Tibial nerve (tissue), 4 donors: ENCODE data around the gene SCGB2A2. TPM values are rescaled to one million over a fixed set of nuclear protein-coding genes. Genes with fewer than 3 reads are reported as not detected.

Experiments used
- DNase-seq, 2 donors: peaks; one replicate each; pipeline ENCODE4 v3.0.0-alpha.2; 2019; ENCODE audit warnings: low spot score in 2 of 2
- H3K27ac ChIP-seq, 4 donors: fragments of 200-600 bp; sonication (generic) in 3 of 4; one replicate each; pipeline ENCODE4 v1.5.1; 2017 to 2019; ENCODE audit warnings: mild to moderate bottlenecking in 1 of 4
- H3K27me3 ChIP-seq, 2 donors: fragments of 200-600 bp; sonication (generic) in 1 of 2; one replicate each; pipeline versions ENCODE4 v1.5.1 to v1.6.0; 2017 to 2019
- H3K36me3 ChIP-seq, 3 donors: fragments of 200-600 bp; sonication (generic); one replicate each; pipeline ENCODE4 v1.5.1; 2018 to 2019
- H3K4me1 ChIP-seq, 4 donors: fragments of 200-600 bp; sonication (generic) in 3 of 4; one replicate each; pipeline ENCODE4 v1.5.1; 2017 to 2019
- H3K4me3 ChIP-seq, 4 donors: fragments of 200-600 bp; sonication (generic) in 3 of 4; one replicate each; pipeline ENCODE4 v1.5.1; 2017 to 2019; ENCODE audit warnings: mild to moderate bottlenecking in 1 of 4, moderate library complexity in 1 of 4
- H3K9me3 ChIP-seq, 4 donors: fragments of 200-600 bp; sonication (generic) in 3 of 4; one replicate each; pipeline ENCODE4 v1.5.1; 2017 to 2019
- CTCF ChIP-seq, 5 experiments: fragments of 200-600 bp in 3 of 5; fragments of 450-650 bp in 2 of 5; sonication (generic) in 3 of 5; IDR thresholded peaks; one replicate each; pipeline ENCODE4 v1.5.1; 2016 to 2019; ENCODE audit warnings: antibody characterized with exemption in 5 of 5, mild to moderate bottlenecking in 3 of 5, moderate library complexity in 2 of 5
- EP300 ChIP-seq, 2 donors: sonication (generic); formaldehyde crosslinking; IDR thresholded peaks; one replicate each; pipeline ENCODE4 v1.6.1; 2017; ENCODE audit warnings: antibody characterized with exemption in 2 of 2, mild to moderate bottlenecking in 1 of 2
- POLR2A ChIP-seq, 2 donors: fragments of 450-650 bp; IDR thresholded peaks; one replicate each; pipeline ENCODE4 v1.6.1; 2017; ENCODE audit warnings: antibody characterized with exemption in 2 of 2, mild to moderate bottlenecking in 2 of 2, moderate library complexity in 2 of 2
- WGBS, 2 donors: methylation state at CpG; one replicate each; pipeline ENCODE4 v1.1.5; 2018; 5-methylcytosine and 5-hydroxymethylcytosine counted together
- total RNA-seq, 4 donors: library from RNA; depleted of rRNA; stranded (reverse); fragments of >200 nt; gene quantifications; one replicate each; pipeline ENCODE4 v1.1.0, GENCODE V29; 2016

The SCGB2A2 gene
- total RNA-seq, 4 donors from 2014 or later, result not detected

DNA sequence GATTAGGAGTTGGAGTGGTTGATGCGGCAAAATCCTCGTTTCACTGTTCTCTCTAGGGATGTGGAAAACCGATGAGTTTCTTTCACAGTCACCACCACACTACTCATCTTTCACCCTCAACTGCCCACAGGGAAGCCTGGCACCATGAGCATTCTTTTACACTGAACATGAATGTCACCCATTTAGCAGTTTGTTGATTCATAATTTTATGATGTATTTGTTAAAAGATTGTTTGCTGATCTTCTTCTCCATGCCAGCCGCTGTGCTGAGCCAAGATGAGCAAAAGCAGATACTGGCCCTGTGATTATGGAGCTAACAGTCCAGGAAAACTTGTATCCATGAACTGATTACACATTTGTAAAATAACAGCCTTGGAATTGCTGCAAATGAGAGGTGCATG is 31.8 kb upstream of the SCGB2A2 start:
- no peak for DNase-seq
- TF ChIP-seq EP300 (IDR thresholded peaks at IDR 0.05) (no peak), CTCF (IDR thresholded peaks at IDR 0.05) (no peak), POLR2A (IDR thresholded peaks at IDR 0.05) (no peak)
- no peaks in the 10 kb centered on the region for H3K4me1 ChIP-seq
- no peaks in the 10 kb centered on the region for H3K9me3 ChIP-seq
- H3K36me3 ChIP-seq, result no peaks in the 10 kb centered on the region
- H3K27ac ChIP-seq, result no peak overlapping the region
- no peak overlapping the region for H3K4me3 ChIP-seq
- H3K27me3 ChIP-seq, result peaks cover 0 to 12% of the 10 kb centered on the region in 2 donors
- 73 to 88% methylated on average over 4 of the region's 4 CpGs for WGBS, 2 donors

DNA sequence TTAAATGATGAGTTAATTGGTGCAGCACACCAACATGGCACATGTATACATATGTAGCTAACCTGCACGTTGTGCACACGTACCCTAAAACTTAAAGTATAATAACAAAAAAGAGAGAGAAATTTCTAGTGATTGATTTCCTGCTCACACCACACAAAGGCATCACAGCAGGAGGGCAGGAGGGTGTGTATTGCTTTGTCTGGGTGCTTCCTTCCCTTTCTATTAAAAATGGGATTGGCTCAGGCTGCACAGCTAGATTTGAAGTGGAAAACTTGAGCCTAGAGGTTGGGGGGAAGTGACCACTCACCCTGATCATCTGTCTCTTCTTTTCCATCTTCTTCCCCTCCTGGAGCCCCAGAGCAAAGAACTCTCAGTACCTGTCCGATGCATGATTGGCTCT is 28.9 kb upstream of the SCGB2A2 start:
- WGBS, 2 donors, result 84 to 86% methylated on average over 3 of the region's 3 CpGs
- no peak overlapping the region for H3K4me3 ChIP-seq
- H3K36me3 ChIP-seq, result no peaks in the 10 kb centered on the region
- H3K9me3 ChIP-seq, result no peaks in the 10 kb centered on the region
- no peaks in the 10 kb centered on the region for H3K4me1 ChIP-seq
- no peak for DNase-seq
- TF ChIP-seq CTCF (IDR thresholded peaks at IDR 0.05), result no peak
- TF ChIP-seq POLR2A (IDR thresholded peaks at IDR 0.05), result no peak
- H3K27me3 ChIP-seq, result peaks cover 0 to 12% of the 10 kb centered on the region in 2 donors
- no peak overlapping the region for H3K27ac ChIP-seq

DNA sequence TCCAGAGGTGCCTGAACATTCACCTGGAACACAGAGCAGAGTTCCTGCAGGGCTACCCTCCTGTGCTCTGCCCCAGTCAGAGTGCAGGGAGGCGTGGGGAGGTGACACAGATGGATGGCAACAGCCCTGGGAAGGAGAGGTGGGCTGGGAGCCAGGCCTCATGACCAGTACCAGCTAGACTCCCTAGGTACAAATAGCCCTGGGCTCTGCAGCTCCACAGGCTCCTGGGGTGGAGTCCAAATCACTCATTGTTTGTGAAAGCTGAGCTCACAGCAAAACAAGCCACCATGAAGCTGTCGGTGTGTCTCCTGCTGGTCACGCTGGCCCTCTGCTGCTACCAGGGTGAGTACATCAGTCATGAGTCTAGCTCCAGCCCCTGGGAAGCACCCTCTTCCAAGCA is 27.9 kb upstream of the SCGB2A2 start, which contains the start of gene SCGB1D2:
Gene SCGB1D2, plus strand, starts transcription at position 219 of the 400 bp plus-strand sequence. Its CDS starts 69 bp downstream, at position 288.
- TF ChIP-seq EP300 (IDR thresholded peaks at IDR 0.05), result no peak
- no peak for TF ChIP-seq CTCF (IDR thresholded peaks at IDR 0.05)
- no peak for TF ChIP-seq POLR2A (IDR thresholded peaks at IDR 0.05)
- no peaks in the 10 kb centered on the region for H3K9me3 ChIP-seq
- no peak within 1 kb of the TSS for H3K27ac ChIP-seq
- no peaks in the 10 kb centered on the region for H3K4me1 ChIP-seq
- no peak for DNase-seq
- H3K36me3 ChIP-seq, result no peaks in the 10 kb centered on the region
- H3K4me3 ChIP-seq, result no peak within 1 kb of the TSS
- H3K27me3 ChIP-seq, result peaks cover 0 to 8% of the 10 kb centered on the region in 2 donors
- 16 to 26% methylated on average over 3 of the region's 3 CpGs for WGBS, 2 donors

- TF ChIP-seq CTCF (IDR thresholded peaks at IDR 0.05) (no peak), EP300 (IDR thresholded peaks at IDR 0.05) (no peak), POLR2A (IDR thresholded peaks at IDR 0.05) (no peak)
- Histone ChIP-seq H3K27ac (no peak overlapping the region), H3K4me1 (no peaks in the 10 kb centered on the region), H3K27me3 (no peaks in the 10 kb centered on the region), H3K9me3 (peaks cover 0 to 2% (median 0%) of the 10 kb centered on the region in 4 donors), H3K4me3 (no peak overlapping the region), H3K36me3 (no peaks in the 10 kb centered on the region)
- no peak for DNase-seq
- 19% methylated on average over 6 of the region's 6 CpGs for WGBS, 2 donors
Observed at GRCh38 chr11:62245271-62245753, 24.6 kb upstream of the SCGB2A2 start.

- 43 to 57% methylated on average over 4 of the region's 4 CpGs for WGBS, 2 donors
- H3K9me3 ChIP-seq, result peaks cover 0 to 42% (median 6%) of the 10 kb centered on the region in 4 donors
- no peak overlapping the region for H3K4me3 ChIP-seq
- no peaks in the 10 kb centered on the region for H3K4me1 ChIP-seq
- no peaks in the 10 kb centered on the region for H3K27me3 ChIP-seq
- TF ChIP-seq POLR2A (IDR thresholded peaks at IDR 0.05), result no peak
- no peak for TF ChIP-seq CTCF (IDR thresholded peaks at IDR 0.05)
- TF ChIP-seq EP300 (IDR thresholded peaks at IDR 0.05), result no peak
- no peaks in the 10 kb centered on the region for H3K36me3 ChIP-seq
- H3K27ac ChIP-seq, result no peak overlapping the region
- DNase-seq, result no peak
Observed at GRCh38 chr11:62251698-62252097, 18.3 kb upstream of the SCGB2A2 start.
